ENCODE results near the gene ULK4.
"Not testable (repeated sequence)": the region's sequence is repeated elsewhere in the genome, so short reads cannot be mapped to it uniquely, and the experiment has no call there.

The ULK4 gene

DNA sequence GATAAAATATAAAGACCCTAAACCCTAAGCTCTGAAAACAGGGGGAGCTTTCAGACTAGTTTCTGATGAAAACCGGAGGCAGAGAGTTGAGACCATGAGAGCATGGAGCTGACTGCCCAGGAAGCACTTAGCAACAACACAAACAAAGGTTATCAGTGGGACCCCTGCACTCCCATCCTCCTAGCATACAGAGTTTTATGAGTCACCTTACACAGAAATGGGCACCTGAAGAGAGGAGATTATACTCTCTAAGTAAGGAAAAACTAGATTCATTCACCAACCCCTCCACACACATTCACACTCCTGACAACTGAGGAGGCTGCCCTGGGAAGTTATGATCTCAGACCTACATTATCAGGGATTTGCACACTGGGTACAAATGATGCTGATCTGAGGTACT is 261.7 kb downstream of the ULK4 start:
- in situ Hi-C loops (cut with HindIII; ENCODE audit: low pct_ligation_motif_present, low sequenced_read_pairs) = no loop called here
- Histone ChIP-seq H3K4me3 (ENCODE audit: low read depth, low read length) (no peak overlapping the region), H3K36me3 (replicated peaks) (no peaks in the 10 kb centered on the region), H3K27me3 (replicated peaks) (no peaks in the 10 kb centered on the region), H3K27ac (no peak overlapping the region)
- no peak for DNase-seq
- TF ChIP-seq, protein P1, sequence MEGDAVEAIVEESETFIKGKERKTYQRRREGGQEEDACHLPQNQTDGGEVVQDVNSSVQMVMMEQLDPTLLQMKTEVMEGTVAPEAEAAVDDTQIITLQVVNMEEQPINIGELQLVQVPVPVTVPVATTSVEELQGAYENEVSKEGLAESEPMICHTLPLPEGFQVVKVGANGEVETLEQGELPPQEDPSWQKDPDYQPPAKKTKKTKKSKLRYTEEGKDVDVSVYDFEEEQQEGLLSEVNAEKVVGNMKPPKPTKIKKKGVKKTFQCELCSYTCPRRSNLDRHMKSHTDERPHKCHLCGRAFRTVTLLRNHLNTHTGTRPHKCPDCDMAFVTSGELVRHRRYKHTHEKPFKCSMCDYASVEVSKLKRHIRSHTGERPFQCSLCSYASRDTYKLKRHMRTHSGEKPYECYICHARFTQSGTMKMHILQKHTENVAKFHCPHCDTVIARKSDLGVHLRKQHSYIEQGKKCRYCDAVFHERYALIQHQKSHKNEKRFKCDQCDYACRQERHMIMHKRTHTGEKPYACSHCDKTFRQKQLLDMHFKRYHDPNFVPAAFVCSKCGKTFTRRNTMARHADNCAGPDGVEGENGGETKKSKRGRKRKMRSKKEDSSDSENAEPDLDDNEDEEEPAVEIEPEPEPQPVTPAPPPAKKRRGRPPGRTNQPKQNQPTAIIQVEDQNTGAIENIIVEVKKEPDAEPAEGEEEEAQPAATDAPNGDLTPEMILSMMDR (IDR thresholded peaks at IDR 0.05; ENCODE audit: low read depth, low read length, missing control alignments) = no peak

GRCh38 chr3:41698898-41699297 is 263.0 kb downstream of the ULK4 start:
- Histone ChIP-seq H3K27ac (no peak overlapping the region), H3K27me3 (replicated peaks) (no peaks in the 10 kb centered on the region), H3K4me3 (ENCODE audit: low read depth, low read length) (no peak overlapping the region), H3K36me3 (replicated peaks) (no peaks in the 10 kb centered on the region)
- TF ChIP-seq, protein P1 (IDR thresholded peaks at IDR 0.05; ENCODE audit: low read depth, low read length, missing control alignments) = no peak
- in situ Hi-C loops (cut with HindIII; ENCODE audit: low pct_ligation_motif_present, low sequenced_read_pairs) = no loop called here
- no peak for DNase-seq

GRCh38 chr3:41697702-41698101 is 264.2 kb downstream of the ULK4 start:
- in situ Hi-C loops (cut with HindIII; ENCODE audit: low pct_ligation_motif_present, low sequenced_read_pairs) = no loop called here

DNA sequence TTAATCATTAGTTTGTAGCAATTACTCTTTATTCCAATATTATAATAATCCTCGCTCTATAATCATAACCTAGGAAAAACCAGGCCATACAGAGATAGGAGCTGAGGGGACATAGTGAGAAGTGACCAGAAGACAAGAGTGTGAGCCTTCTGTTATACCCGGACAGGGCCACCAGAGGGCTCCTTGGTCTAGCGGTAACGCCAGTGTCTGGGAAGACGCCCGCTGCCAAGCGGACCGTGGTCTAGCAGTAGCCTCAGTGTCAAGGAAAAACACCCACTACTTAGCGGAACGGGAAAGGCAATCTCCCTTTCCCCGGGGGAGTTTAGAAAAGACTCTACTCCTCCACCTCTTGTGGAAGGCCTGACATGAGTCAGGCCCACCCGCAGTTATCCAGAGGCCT is 266.1 kb downstream of the ULK4 start:
- H3K27ac ChIP-seq; H3K27me3 ChIP-seq (replicated peaks); DNase-seq; H3K36me3 ChIP-seq (replicated peaks); H3K4me3 ChIP-seq (ENCODE audit: low read depth, low read length); in situ Hi-C loops (cut with HindIII; ENCODE audit: low pct_ligation_motif_present, low sequenced_read_pairs): not testable (repeated sequence)
- TF ChIP-seq, protein P1 (IDR thresholded peaks at IDR 0.05; ENCODE audit: low read depth, low read length, missing control alignments) = peak; percentile 58

More at GRCh38 chr3:41697702-41698101, 264.2 kb downstream of the ULK4 start:
- Histone ChIP-seq H3K27ac (no peak overlapping the region), H3K36me3 (replicated peaks) (no peaks in the 10 kb centered on the region), H3K27me3 (replicated peaks) (no peaks in the 10 kb centered on the region), H3K4me3 (ENCODE audit: low read depth, low read length) (no peak overlapping the region)
- DNase-seq = no peak
- TF ChIP-seq, protein P1 (IDR thresholded peaks at IDR 0.05; ENCODE audit: low read depth, low read length, missing control alignments) = no peak

DNA sequence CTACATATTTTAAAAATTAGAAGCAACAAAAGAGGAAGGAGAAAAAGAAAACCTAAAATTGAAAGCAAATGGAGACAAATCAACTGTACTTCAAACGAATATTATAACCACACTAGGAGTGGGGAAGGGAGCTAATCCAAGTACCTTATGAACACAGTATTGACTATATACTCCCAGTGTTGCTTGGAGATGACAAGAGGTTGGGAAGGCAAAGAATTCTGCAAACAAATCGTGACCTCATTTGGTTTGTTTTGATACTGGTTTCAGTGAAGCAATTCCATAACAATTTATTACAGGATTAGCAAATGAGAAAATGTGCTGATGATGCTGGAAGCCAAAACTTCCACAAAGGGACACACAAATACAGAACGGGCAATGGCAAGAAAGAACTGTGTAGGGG is 268.1 kb downstream of the ULK4 start:
- no peaks in the 10 kb centered on the region for H3K27me3 ChIP-seq (replicated peaks)
- no peak overlapping the region for H3K27ac ChIP-seq
- in situ Hi-C loops (cut with HindIII; ENCODE audit: low pct_ligation_motif_present, low sequenced_read_pairs) = no loop called here
- H3K4me3 ChIP-seq (ENCODE audit: low read depth, low read length) = no peak overlapping the region
- TF ChIP-seq, protein P1 (IDR thresholded peaks at IDR 0.05; ENCODE audit: low read depth, low read length, missing control alignments) = no peak
- DNase-seq = no peak
- no peaks in the 10 kb centered on the region for H3K36me3 ChIP-seq (replicated peaks)

- H3K36me3 ChIP-seq (replicated peaks) = no peaks in the 10 kb centered on the region
- no peak overlapping the region for H3K4me3 ChIP-seq (ENCODE audit: low read depth, low read length)
- TF ChIP-seq, protein P1 (IDR thresholded peaks at IDR 0.05; ENCODE audit: low read depth, low read length, missing control alignments) = no peak
- H3K27me3 ChIP-seq (replicated peaks) = no peaks in the 10 kb centered on the region
- DNase-seq = no peak
- in situ Hi-C loops (cut with HindIII; ENCODE audit: low pct_ligation_motif_present, low sequenced_read_pairs) = no loop called here
- H3K27ac ChIP-seq = no peak overlapping the region
These were observed 270.9 kb downstream of the ULK4 start for GRCh38 chr3:41690766-41691563.

Measured in brain microvascular endothelial cell (primary cell).